ENCODE results near the gene PPP4R3B. TPM values are rescaled to one million over a fixed set of nuclear protein-coding genes. Genes with fewer than 3 reads are reported as not detected.

PPP4R3B gene
- total RNA-seq, 6 experiments from 2014 or later: 37.1 to 43.1 (median 39.8) TPM

DNA sequence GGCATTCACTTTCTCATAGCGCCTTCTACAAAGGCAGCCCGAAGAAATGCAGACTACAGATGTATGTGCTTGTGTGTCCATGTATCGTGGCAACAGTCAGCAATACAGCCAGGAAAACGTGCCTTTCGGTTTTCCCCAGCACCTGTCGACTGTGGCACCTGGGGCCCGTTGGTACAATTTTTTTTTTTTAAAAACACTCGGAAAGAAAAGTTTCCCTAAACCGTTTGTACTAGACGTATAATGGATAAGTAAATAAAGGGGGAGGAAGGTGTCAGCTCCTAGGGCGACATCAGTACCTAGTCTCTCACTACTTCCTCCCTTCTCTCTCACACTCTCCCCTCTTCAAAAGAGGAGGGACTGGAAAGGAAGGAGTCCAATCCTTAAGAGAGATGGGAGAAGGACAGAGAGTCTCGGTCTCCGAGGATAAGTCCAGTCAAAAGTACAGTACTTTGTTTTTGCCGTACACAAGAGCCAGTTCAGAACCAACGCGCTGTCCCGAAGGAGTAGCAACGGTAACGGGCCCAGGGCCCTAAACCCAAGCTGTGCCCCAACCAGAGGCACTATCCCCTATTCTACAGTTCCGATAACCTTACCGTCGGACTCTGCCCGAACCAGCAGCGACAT is 759 bp downstream of the PPP4R3B start:
- Mint-ChIP-seq H3K4me3 (no peak overlapping the region), H3K27me3 (ENCODE audit: insufficient read depth) (peaks cover 4% of the 10 kb centered on the region; the same call in 1 of the 2 replicates), H3K36me3 (ENCODE audit: low read depth) (peaks cover 19% of the 10 kb centered on the region), H3K4me1 (ENCODE audit: low read depth) (peaks cover 17% of the 10 kb centered on the region), H3K27ac (no peak overlapping the region), H3K9me3 (no peaks in the 10 kb centered on the region)
- TF ChIP-seq, protein P1, sequence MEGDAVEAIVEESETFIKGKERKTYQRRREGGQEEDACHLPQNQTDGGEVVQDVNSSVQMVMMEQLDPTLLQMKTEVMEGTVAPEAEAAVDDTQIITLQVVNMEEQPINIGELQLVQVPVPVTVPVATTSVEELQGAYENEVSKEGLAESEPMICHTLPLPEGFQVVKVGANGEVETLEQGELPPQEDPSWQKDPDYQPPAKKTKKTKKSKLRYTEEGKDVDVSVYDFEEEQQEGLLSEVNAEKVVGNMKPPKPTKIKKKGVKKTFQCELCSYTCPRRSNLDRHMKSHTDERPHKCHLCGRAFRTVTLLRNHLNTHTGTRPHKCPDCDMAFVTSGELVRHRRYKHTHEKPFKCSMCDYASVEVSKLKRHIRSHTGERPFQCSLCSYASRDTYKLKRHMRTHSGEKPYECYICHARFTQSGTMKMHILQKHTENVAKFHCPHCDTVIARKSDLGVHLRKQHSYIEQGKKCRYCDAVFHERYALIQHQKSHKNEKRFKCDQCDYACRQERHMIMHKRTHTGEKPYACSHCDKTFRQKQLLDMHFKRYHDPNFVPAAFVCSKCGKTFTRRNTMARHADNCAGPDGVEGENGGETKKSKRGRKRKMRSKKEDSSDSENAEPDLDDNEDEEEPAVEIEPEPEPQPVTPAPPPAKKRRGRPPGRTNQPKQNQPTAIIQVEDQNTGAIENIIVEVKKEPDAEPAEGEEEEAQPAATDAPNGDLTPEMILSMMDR (IDR thresholded peaks at IDR 0.05): no peak
- DNase-seq: peak; percentile 52

- H3K27me3 Mint-ChIP-seq (ENCODE audit: insufficient read depth): no peaks in the 10 kb centered on the region
- peaks cover 17% of the 10 kb centered on the region for H3K4me1 Mint-ChIP-seq (ENCODE audit: low read depth)
- no peak overlapping the region for H3K27ac Mint-ChIP-seq
- TF ChIP-seq, protein P1 (IDR thresholded peaks at IDR 0.05): no peak
- no peak overlapping the region for H3K4me3 Mint-ChIP-seq
- no peaks in the 10 kb centered on the region for H3K9me3 Mint-ChIP-seq
- DNase-seq: no peak
- H3K36me3 Mint-ChIP-seq (ENCODE audit: low read depth): peaks cover 26% of the 10 kb centered on the region
These were observed 5.4 kb downstream of the PPP4R3B start for GRCh38 chr2:55611997-55612396.

GRCh38 chr2:55610954-55611743 is 6.3 kb downstream of the PPP4R3B start:
- Mint-ChIP-seq H3K4me3 (no peak overlapping the region), H3K27ac (no peak overlapping the region), H3K9me3 (no peaks in the 10 kb centered on the region), H3K36me3 (ENCODE audit: low read depth) (peaks cover 26% of the 10 kb centered on the region), H3K27me3 (ENCODE audit: insufficient read depth) (no peaks in the 10 kb centered on the region), H3K4me1 (ENCODE audit: low read depth) (peaks cover 17% of the 10 kb centered on the region)
- no peak for DNase-seq
- TF ChIP-seq, protein P1 (IDR thresholded peaks at IDR 0.05): no peak

GRCh38 chr2:55609938-55610578 is 7.4 kb downstream of the PPP4R3B start:
- Mint-ChIP-seq H3K27me3 (ENCODE audit: insufficient read depth) (no peaks in the 10 kb centered on the region), H3K27ac (peak overlapping the region; percentile 21; the same call in 1 of the 2 replicates), H3K9me3 (no peaks in the 10 kb centered on the region), H3K36me3 (ENCODE audit: low read depth) (peaks cover 18% of the 10 kb centered on the region), H3K4me3 (no peak overlapping the region), H3K4me1 (ENCODE audit: low read depth) (peaks cover 7% of the 10 kb centered on the region)
- DNase-seq: no peak
- TF ChIP-seq, protein P1 (IDR thresholded peaks at IDR 0.05): no peak

GRCh38 chr2:55609193-55609794 is 8.1 kb downstream of the PPP4R3B start:
- DNase-seq: no peak
- Mint-ChIP-seq H3K4me3 (no peak overlapping the region), H3K9me3 (no peaks in the 10 kb centered on the region), H3K27ac (no peak overlapping the region), H3K27me3 (ENCODE audit: insufficient read depth) (no peaks in the 10 kb centered on the region), H3K36me3 (ENCODE audit: low read depth) (peaks cover 16% of the 10 kb centered on the region), H3K4me1 (ENCODE audit: low read depth) (peaks cover 8% of the 10 kb centered on the region)
- TF ChIP-seq, protein P1 (IDR thresholded peaks at IDR 0.05): no peak

Measured in HFFc6 (cell line).